Lung (tissue), 12 donors: Measurements from ENCODE around the gene PHF21A. TPM values are rescaled to one million over a fixed set of nuclear protein-coding genes. Genes with fewer than 3 reads are reported as not detected.

Experiments used
- ATAC-seq: fragments of 200-7000 bp; cut with Tn5 transposase; one replicate; pipeline ENCODE4 v1.9.1; 2020; ENCODE audit warnings: moderate number of reproducible peaks; ENCODE audit not compliant: insufficient read depth, low FRiP score
- DNase-seq, 3 donors: peaks; one replicate each; pipeline ENCODE4 v3.0.0-alpha.2; 2013 to 2017
- H3K27ac ChIP-seq, 2 donors: one replicate each; pipeline ENCODE4 v1.5.1; 2013; ENCODE audit warnings: mild to moderate bottlenecking in 2 of 2, moderate library complexity in 2 of 2, control low read depth in 1 of 2, inconsistent platforms in 1 of 2, low read depth in 1 of 2, low read length in 1 of 2
- H3K27me3 ChIP-seq, 3 donors: one replicate each; pipeline ENCODE4 v1.5.1; 2013; ENCODE audit warnings: low read length in 2 of 3; ENCODE audit not compliant: control insufficient read depth in 3 of 3, insufficient read depth in 3 of 3
- H3K36me3 ChIP-seq, 4 donors: one replicate each; pipeline ENCODE4 v1.5.1; 2013; ENCODE audit warnings: low read length in 4 of 4, mild to moderate bottlenecking in 1 of 4, moderate library complexity in 1 of 4; ENCODE audit not compliant: control insufficient read depth in 4 of 4, insufficient read depth in 4 of 4
- H3K4me1 ChIP-seq, 5 donors: one replicate each; pipeline ENCODE4 v1.5.1; 2013; ENCODE audit warnings: low read length in 5 of 5, mild to moderate bottlenecking in 2 of 5, moderate library complexity in 1 of 5; ENCODE audit not compliant: control insufficient read depth in 5 of 5, insufficient read depth in 5 of 5
- H3K4me3 ChIP-seq: one replicate; pipeline ENCODE4 v1.5.1; 2013; ENCODE audit warnings: mild to moderate bottlenecking, control low read depth, moderate library complexity
- H3K9ac ChIP-seq, 2 donors: one replicate each; pipeline ENCODE4 v1.5.1; 2013; ENCODE audit warnings: low read length in 2 of 2, control low read depth in 1 of 2; ENCODE audit not compliant: insufficient read depth in 1 of 2
- H3K9me3 ChIP-seq, 4 donors: one replicate each; pipeline ENCODE4 v1.5.1; 2013; ENCODE audit warnings: low read length in 3 of 4, mild to moderate bottlenecking in 1 of 4, moderate library complexity in 1 of 4; ENCODE audit not compliant: control insufficient read depth in 4 of 4, insufficient read depth in 3 of 4
- CTCF ChIP-seq: IDR thresholded peaks from 2 replicates; pipeline ENCODE4 v1.5.1; 2012; ENCODE audit warnings: mild to moderate bottlenecking; ENCODE audit errors: control extremely low read depth, extremely low read depth
- WGBS, 2 donors: extraction: QIAGEN DNeasy Blood & Tissue Kit; methylation state at CpG; one replicate each; pipeline ENCODE4 v1.1.7; 2013; 5-methylcytosine and 5-hydroxymethylcytosine counted together
- polyA plus RNA-seq, 2 donors: library from polyadenylated mRNA; stranded (reverse); fragments of 200-250 nt; gene quantifications; one replicate each; pipeline ENCODE4 v1.2.1, GENCODE V29; 2013
- total RNA-seq, 2 donors: library from RNA; depleted of rRNA in 1 of 2; stranded (reverse); fragments of >200 nt in 1 of 2; gene quantifications; one replicate each; pipeline ENCODE4 v1.2.1, GENCODE V29; 2014 to 2021
- donor health status: control.
- donor health status: control.
- donor health status: Bipolar disorder and iron deficiency.
- donor health status: healthy.
- donor health status: DM: yes; HTN: yes; CAD: no.

The PHF21A gene
- total and polyA plus RNA-seq, 4 donors, result 16.2 to 57.0 (median 29.9) TPM

GRCh38 chr11:45927684-45928413, 193.4 kb downstream of the PHF21A start:
- Histone ChIP-seq H3K9ac (no peak overlapping the region), H3K27ac (no peak overlapping the region), H3K9me3 (no peaks in the 10 kb centered on the region), H3K4me3 (no peak overlapping the region), H3K4me1 (peaks cover 0 to 6% (median 0%) of the 10 kb centered on the region in 5 donors), H3K27me3 (peaks cover 0 to 11% (median 2%) of the 10 kb centered on the region in 3 donors), H3K36me3 (peaks cover 0 to 8% (median 3%) of the 10 kb centered on the region in 4 donors)
- no peak for TF ChIP-seq CTCF
- 91 to 98% methylated on average over 27 of the region's 27 CpGs for WGBS, 2 donors
- ATAC-seq (no peak), DNase-seq (no peak)

DNA sequence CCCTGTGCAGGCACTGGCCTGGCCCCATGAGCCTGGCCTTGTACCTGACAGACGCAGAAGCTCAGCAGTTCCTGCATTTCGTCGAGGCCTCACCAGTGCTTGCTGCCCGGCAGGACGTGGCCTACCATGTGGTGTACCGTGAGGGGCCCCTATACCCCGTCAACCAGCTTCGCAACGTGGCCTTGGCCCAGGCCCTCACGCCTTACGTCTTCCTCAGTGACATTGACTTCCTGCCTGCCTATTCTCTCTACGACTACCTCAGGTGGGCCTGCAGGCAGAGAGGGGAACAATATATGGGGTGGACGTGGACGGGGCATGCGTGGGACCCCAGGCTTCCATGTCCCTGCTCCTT, 193.9 kb downstream of the PHF21A start:
- H3K27me3 ChIP-seq, result peaks cover 0 to 11% (median 2%) of the 10 kb centered on the region in 3 donors
- 46 to 63% methylated on average over 15 of the region's 15 CpGs for WGBS, 2 donors
- peaks cover 0 to 6% (median 0%) of the 10 kb centered on the region in 5 donors for H3K4me1 ChIP-seq
- no peak overlapping the region for H3K9ac ChIP-seq
- TF ChIP-seq CTCF, result no peak
- ATAC-seq (no peak), DNase-seq (no peak)
- H3K27ac ChIP-seq, result no peak overlapping the region
- H3K36me3 ChIP-seq, result peaks cover 0 to 8% (median 3%) of the 10 kb centered on the region in 4 donors
- no peak overlapping the region for H3K4me3 ChIP-seq
- no peaks in the 10 kb centered on the region for H3K9me3 ChIP-seq

GRCh38 chr11:45926536-45927331, 194.5 kb downstream of the PHF21A start:
- Histone ChIP-seq H3K27ac (no peak overlapping the region), H3K27me3 (peaks cover 0 to 11% (median 2%) of the 10 kb centered on the region in 3 donors), H3K4me1 (peaks cover 0 to 12% (median 0%) of the 10 kb centered on the region in 5 donors), H3K36me3 (peaks cover 0 to 3% (median 0%) of the 10 kb centered on the region in 4 donors), H3K9ac (no peak overlapping the region), H3K9me3 (no peaks in the 10 kb centered on the region), H3K4me3 (no peak overlapping the region)
- WGBS, 2 donors, result 88 to 93% methylated on average over 12 of the region's 12 CpGs
- no peak for DNase-seq
- ATAC-seq, result no peak
- TF ChIP-seq CTCF, result no peak
